GM18870 (cell line): ENCODE results near the gene SERPINB7.

Source experiments
- ATAC-seq: cut with Tn5 transposase; IDR thresholded peaks from one replicate; pipeline ENCODE4 v1.9.1; 2021; ENCODE audit warnings: moderate library complexity; ENCODE audit not compliant: unreplicated experiment

Gene SERPINB7

DNA sequence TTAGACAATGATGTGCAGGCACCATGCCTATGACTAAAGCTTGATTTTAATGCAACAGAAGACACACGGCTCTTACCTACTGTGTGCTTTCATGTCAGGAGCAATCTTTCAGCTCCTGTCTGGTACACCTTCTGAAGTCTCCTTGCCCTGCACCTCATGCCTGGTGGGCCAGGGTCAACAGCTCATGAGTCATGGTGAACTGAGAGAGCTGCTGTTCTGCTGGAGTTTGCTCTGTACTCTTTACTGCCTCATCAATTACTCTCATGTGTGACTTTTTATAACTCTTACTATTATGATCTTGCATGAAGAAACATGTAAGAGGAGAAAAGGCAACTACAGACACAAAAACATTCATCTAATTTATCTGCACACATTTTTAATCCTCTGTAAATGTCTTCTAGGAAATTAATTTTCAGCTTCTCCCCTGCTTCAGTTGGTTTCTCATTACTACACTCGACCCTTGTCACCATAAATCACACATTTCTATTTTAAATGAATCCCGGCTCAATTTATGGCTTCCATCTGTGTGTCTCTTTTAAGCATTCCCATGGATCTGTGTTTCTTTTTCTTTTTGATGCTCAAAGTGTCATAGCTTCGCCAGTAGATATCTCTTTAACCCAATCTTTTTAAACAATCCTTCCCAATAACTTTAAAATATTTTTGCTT lies 9.7 kb downstream of the SERPINB7 start:
- ATAC-seq = no peak

DNA sequence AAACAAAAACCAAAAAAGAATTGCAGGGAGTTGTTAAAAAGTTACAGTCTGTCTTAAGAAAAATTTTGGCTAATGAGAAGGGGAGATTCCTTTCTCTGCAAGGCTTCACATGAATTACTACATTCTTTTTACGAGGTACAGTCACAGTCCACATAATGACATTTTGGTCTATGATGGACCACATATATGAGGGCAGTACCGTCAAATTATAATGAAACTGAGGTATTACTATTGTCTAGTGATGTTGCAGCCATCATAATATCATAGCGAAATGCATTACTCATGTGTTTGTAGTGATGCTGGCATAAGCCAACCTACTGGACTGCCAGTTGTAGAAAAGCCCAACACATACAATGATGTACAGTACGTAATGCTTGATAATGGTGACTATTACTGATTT lies 12.5 kb downstream of the SERPINB7 start:
- no peak for ATAC-seq

DNA sequence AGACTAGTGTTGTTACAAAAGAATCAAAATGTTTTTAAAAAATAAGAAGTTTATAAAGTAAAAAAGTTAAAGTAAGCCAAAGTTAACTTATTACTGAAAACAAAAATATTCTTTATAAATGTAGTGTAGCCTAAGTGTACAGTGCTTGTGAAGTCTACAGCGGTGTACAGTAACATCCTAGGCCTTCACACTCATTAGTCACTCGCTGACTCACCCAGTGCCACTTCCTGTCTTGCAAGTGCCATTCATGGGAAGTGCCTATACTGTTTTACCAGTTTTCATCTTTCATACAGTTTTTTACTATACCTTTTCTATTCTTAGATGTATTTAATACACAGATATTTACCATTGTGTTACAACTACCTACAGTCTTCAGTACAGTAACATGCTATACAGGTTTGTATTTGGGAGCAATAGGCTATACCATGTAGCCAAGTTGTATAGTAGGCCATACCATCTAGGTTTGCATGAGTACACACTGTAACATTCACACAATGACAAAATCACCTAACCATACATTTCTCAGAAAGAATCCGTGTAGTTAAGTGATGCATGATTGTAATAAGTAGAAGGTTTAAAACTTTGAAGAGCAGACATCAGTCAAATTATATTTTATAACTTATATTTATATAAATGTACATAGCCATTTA lies 13.4 kb downstream of the SERPINB7 start:
- peak; percentile 72 for ATAC-seq

DNA sequence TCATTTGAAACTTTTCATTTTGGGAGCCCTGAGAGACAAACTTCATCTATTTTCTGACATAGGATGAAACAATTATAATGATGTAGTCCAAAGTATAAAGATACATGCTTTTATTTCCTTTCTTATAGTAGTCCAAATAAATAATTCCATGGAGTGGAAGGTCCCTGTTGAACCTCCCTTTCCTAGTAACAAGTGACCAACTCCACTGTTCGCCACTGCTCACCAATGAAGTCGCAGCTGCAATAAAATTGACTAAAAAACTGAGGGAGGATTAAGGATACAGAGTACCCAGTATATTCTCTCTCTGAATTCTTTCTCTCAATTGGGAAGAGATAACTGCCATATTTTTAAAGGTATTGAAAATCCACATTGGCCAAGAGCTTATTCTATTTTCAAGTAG lies 14.1 kb downstream of the SERPINB7 start:
- ATAC-seq = no peak

DNA sequence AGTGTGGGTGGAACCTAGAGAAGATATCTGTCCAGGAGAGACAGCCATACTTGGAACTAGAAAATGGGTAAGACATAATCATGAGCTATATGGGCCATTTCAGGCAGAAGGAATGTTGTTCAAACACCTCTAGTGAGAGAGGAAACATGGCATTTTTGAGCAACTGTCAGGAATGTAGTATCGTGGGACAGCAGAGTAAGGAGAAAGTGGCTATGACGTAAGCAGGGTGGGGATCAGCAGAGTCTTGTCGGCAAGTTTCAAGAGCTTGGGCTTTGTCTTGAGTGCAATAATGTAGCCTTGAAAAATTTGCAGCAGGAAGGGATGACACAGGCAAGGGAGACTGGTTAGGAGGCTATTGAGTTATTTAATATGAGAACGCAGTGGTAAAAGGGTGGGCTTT lies 20.4 kb downstream of the SERPINB7 start:
- no peak for ATAC-seq

DNA sequence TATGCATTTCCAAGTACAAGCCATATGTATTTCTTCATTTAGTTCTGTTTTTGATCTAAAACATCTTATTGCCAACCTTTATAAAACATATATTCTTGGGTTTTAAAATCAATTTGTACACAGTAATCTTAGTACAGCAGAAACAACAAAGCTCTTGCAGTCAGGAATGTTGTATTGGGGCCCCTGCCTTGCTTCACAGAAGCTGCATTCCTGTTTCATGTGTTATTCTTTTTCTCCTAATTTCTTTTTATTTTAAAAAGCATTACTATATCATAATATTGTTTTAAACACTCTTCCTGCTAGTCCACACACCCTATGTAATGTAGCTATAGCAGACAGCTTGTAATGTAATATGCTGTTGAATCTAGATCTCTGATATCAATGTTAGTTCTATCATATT lies 24.0 kb downstream of the SERPINB7 start:
- ATAC-seq = no peak

DNA sequence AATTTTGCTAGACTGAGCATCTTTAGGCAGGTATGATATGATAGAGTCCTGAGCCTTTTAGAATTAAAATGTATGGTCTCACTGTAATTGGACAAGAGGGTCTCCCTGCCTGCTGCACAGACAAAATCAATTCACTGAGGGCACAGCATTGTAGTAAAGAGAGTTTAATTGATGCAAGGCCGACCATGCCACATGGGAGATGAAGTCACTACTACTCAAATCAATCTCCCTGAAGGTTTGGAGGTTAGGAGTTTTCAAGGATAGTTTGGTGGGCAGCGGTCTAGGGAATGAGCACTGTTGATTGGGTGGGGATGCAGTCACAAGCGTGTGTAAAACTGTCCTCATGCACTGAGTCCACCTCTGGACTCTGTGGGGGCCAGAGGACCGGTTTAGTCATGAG lies 26.1 kb downstream of the SERPINB7 start:
- ATAC-seq = no peak

DNA sequence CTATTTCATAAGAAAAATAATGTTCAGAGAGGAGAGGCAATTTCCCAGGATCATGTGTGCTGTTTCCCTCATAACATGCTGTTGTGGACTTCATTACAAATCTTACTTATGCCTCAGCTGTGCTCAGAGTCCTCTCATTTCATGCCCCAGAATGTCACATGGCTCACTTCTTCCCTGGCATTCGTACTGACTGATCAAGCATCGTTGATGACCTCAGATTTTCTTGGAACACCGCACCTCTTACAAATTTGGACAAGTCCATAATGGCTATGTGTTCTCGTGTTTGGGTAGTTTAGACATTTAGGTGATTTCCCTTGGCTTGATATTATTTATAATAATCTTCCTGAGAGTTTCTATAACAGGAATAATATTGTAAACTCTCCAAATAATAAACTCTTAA lies 32.9 kb downstream of the SERPINB7 start:
- ATAC-seq = no peak

DNA sequence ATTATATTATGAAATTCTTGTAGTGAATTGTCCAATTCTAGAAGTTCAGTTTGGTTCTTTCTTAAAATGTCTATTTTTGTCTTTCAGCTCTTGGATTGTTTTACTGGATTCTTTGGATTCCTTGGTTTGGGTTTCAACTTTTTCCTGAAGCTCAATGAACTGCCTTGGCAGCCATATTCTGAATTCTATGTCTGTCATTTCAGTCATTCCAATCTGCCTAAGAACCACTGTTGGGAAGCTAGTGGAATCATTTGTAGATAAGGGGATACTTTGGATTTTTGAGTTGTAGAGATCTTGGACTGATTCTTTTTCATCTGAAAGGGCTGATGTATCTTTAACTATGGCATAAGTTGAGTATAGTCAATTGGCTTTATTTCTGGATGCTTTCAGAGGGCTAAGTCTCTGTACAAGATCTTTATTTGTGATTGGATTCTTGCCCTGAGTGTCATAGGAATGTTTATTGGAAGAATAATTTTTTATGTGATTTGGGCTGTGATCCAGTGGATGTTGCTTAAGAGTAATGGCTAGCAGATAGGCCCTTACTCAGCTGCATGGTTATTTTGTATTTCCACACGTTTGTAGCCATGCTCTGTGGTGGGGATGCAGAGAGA lies 42.3 kb downstream of the SERPINB7 start:
- ATAC-seq = no peak

DNA sequence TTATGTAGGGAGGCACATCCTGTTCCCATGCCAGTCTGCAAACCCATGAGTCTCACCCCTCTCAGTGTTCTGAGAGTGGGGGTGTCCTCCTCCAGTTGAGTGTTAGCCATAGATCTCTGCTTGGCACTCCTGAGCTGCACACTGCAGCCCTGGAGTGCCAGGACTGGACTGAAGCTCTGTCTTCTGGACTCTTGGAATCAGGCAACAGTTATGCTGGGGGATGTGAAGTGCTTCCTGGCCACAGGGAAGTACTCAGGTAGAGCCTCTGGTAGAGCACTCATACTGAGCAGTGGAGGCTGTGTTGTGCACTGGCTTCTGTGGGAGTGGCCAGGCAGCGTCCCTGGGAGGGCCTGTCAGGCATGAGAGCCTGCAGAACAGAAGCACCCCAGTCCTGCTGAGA lies 43.0 kb downstream of the SERPINB7 start:
- ATAC-seq = no peak

DNA sequence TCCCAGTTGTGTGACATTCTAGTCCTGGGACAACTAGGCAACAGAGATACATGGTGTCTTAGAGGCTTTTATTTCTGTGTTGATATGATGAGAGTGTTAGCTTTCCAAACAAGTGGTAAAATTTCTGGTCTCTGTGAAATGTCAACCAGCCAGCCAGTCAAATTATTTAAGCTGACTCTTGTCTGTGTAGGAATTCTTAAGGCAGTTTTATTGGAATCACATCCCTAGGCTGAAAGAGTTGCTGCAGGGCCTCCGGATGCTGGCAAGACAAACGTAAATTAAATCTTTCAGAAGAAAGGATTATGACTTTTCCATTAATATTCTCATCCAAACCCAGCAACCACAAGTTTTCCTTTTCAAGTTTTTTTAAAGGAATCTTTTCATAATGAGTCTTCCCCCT lies 44.6 kb downstream of the SERPINB7 start:
- ATAC-seq = no peak

DNA sequence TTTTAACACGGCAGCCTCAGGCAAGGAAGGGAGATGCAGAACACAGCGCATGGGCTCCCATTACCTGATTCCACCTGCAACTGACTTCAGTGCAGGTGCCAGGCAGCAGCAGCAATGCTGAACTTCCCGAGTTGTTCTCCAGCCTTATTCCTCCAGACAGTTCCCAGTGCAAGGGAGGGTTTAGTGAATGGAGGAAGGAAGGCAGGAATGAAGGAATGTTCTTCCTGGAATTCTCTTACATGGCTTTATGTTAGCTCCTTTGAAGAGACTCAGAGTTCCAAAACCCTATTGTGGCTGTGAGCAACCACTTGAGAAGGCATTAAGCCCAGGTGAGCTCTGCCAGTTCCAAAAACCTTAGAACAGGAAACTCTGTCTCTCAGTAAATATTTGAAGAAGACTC lies 45.5 kb downstream of the SERPINB7 start:
- ATAC-seq = no peak

DNA sequence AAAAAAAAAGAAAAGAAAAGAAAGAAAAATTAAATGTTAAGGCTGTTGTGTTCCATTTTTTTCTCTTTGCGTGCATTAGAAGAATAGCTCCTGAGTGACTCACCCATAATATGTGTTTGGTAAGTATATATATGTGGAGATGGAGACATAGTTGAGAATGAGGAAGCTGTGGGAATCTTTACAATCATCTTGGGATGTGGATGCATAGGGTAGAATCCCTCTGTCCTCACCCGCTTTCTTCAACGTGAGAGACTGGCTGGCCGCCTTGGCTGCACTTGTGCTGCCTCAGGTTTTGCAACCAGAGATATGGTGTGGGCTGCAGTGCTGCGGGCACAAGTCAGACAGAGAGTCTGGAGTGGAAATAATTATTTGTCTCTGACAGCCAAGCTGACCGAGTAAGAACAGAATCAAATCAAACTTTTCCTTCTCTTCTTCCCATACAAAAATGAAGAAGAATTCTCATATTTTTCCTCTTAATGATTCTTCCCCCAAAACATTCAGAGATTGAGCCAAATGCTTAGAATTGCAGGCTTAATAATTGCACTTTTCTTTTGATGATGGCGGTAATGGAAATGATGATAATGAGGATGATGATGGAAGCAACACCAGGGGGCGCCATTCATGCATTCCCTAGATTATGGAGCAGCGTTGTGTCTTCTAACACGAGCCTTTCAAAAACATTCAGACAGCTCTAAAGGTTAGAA lies 48.5 kb downstream of the SERPINB7 start:
- no peak for ATAC-seq

DNA sequence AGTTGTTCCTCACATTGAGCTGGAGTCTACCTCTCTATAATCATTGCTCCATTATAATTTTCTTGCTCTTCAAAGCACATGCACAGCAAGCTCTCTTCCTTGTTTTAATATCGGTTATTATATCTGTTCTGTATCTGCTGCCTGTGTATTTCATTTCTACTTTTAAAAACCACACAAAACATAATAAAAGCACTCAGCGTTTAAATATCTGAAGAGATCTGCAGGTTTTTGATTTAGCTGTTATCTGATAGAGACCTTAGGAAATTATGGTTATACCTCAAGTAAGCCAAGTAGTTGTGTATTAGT lies 49.0 kb downstream of the SERPINB7 start:
- ATAC-seq = no peak

DNA sequence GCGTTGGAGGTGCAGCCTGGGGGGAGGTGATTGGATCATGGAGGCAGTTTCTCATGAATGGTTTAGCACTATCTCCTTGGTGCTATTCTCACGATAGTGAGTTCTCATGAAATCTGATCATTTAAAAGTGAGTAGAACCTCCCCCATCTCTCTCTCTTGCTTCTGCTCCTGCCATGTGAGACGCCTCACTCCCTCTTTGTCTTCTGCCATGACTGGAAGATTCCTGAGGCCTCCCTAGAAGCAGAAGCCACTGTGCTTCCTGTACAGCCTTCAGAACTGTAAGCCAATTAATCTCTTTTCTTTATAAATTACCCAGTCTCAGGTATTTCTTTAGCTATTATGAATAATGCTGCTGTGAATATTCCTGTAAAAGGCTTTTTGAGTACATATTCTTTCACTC lies 52.9 kb downstream of the SERPINB7 start:
- no peak for ATAC-seq

DNA sequence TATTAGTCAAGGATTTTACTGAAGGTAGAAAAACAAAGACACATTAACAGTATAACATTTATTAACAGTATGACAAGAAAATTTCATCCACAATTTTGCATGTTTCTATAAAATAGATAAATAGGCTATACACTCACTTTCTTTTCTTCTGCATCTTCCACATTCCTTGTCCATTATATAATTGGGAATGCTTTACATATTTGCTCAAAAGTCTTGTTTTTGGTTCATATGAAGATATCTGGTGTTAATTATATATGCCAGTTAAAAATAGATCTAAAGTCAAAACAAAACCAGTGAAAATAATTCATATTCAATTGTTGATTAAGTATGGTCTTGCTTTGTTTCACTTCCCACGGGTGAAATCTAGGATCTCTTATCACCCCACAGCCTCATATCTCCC lies 53.4 kb downstream of the SERPINB7 start:
- ATAC-seq = no peak

DNA sequence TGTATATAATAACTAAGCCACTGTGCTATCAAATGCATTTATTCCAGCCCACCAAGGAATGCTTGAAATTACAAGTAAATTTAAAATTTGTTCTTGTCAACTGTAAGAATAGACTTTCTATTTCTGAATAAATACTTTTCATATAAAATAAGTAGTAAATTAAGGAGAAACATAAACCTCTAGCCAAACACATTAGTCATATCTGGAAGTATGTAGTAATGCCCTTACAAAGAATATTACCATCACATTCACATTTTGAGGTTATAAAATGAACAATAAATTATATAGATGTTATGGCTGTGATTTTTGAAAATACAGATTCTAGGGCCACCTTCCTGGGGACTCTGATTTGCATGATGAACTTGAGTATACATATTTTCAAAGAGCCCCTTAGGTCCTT lies 54.7 kb downstream of the SERPINB7 start:
- no peak for ATAC-seq

DNA sequence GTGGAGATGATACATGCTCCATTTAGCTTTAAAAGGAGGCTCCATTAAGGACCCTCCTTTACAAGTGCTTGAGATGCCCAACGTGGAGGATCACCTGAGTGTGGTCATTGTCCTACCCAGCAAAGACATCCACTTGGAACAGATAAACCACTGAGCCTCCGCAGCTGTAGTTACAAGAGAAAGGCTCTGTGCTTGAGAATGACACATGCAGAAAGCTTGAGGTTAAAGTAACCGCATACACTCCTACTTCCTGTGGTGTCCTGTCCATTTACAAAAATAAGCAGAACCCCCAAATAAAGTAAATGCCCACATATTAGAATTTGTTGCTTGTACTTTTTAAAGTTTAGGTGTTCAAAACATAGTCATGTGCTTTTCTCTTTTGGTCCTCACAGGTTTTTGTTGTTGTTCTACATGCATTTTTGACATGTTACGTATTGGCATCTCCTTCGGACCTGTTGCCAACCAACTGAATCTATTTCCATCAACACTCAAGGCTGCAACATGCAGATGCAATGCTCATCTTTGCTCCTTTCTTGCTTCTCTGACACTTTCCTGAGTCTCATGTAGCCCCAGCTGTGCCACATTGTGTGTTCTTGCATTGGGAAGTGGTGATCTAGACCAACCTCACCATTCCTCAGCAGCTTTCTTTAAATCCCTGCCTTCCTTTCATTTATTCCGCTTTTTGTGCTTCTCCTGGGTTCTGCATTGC lies 56.0 kb downstream of the SERPINB7 start:
- ATAC-seq = peak; percentile 91

DNA sequence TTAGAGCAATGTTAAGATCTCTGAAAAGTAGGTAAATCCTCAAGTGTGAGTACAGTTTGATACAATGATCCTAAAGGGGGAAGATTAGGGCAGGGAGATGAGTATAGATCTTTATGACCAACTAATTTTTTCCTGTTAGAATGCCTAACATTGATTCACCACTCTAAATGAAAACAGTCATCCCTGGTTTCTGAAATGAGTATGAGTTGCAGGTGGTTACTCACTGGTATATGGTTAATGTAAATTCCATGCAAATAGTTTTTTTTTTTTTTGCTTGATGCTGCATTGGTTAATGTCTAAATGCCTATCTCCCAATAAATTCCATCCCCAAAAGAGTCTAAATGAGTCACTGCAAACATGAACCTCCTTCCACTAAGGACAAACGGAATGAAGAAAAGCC lies 57.3 kb downstream of the SERPINB7 start:
- ATAC-seq = peak; percentile 79

DNA sequence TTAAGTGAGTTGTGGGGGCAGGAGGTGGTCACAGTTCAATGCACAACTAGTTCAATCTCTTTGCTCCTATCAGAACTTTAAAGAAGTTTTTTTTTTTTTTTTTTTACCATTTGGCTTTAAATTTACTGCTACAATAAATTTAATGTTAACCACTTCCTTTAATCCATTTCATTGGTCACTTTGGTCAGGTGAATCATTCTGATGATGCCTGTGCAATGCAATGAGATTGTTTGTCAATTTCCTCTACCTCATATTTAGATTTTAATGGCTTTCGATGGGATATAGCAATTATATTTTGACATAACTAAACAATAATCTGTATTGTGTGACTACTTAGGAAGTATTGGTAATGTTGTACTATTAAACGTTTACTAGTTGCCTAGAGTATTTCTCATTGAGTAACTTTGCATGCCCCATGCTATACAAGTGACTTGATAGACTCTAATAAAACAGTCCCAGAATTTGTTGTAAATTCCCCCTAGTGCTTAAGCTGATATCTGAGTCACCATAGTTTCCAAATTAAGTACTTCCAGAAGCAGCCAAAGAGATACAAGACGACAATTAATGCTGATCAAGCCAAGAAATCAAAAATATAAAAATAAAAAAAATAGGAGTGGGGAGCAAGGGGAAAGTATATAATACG lies 59.4 kb downstream of the SERPINB7 start:
- ATAC-seq = no peak

DNA sequence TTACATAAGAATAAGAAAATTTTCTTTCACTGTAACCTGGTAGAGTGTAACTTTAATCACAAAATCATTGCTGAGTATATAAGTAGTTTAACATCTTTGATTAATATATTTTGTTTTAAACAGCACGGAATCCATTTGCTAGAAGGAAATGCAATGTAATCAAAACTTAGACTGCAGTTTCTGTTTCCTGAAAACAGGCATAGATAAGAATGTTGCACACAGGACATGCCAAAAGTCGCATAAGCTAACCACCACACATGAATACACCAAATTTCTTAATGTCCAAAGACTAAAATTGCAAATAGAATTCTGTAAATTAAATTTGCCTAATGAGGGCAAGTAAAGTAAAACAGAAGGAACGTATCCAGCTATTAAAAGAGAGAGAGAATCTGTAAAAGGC lies 61.2 kb downstream of the SERPINB7 start:
- no peak for ATAC-seq
